WTC11 (cell line): Measurements from ENCODE around the gene IBSP.

Experiments
- CBFB ChIP-seq: sonication (generic); formaldehyde crosslinking; IDR thresholded peaks from 2 replicates; pipeline ENCODE4 v1.8.1; 2022; ENCODE audit warnings: mild to moderate bottlenecking, low read depth, missing genetic modification reagents
- FOXK1 ChIP-seq: sonication (generic); formaldehyde crosslinking; IDR thresholded peaks from 2 replicates; pipeline ENCODE4 v1.8.0; 2022; ENCODE audit warnings: mild to moderate bottlenecking, moderate library complexity, missing genetic modification reagents
- GABPB1 ChIP-seq: sonication (generic); formaldehyde crosslinking; IDR thresholded peaks from 2 replicates; pipeline ENCODE4 v1.8.1; 2023; ENCODE audit warnings: mild to moderate bottlenecking, missing genetic modification reagents
- JUN ChIP-seq: sonication (generic); formaldehyde crosslinking; IDR thresholded peaks from 2 replicates; pipeline ENCODE4 v1.8.0; 2023; ENCODE audit warnings: mild to moderate bottlenecking, missing genetic modification reagents
- MYBL2 ChIP-seq: sonication (generic); formaldehyde crosslinking; IDR thresholded peaks from 2 replicates; pipeline ENCODE4 v1.8.1; 2023; ENCODE audit warnings: mild to moderate bottlenecking, moderate library complexity, missing genetic modification reagents
- NFE2L1 ChIP-seq: sonication (generic); formaldehyde crosslinking; IDR thresholded peaks from 2 replicates; pipeline ENCODE4 v1.8.1; 2023; ENCODE audit warnings: missing genetic modification reagents
- NR3C1 ChIP-seq: sonication (generic); formaldehyde crosslinking; conservative IDR thresholded peaks from 2 replicates; pipeline ENCODE4 v1.8.1; 2023; ENCODE audit warnings: low read depth, mild to moderate bottlenecking, missing genetic modification reagents
- TEAD4 ChIP-seq: sonication (generic); formaldehyde crosslinking; IDR thresholded peaks from 2 replicates; pipeline ENCODE4 v1.8.0; 2022; ENCODE audit warnings: mild to moderate bottlenecking, missing genetic modification reagents
- TF ChIP-seq, protein P1 (sequence below): fragments of 200-600 bp; IDR thresholded peaks from 2 replicates; pipeline ENCODE4 v1.8.0; 2022; ENCODE audit warnings: antibody characterized with exemption
- TF ChIP-seq, protein P2 (sequence below): sonication (generic); formaldehyde crosslinking; IDR thresholded peaks from 2 replicates; pipeline ENCODE4 v1.8.0; 2022; ENCODE audit warnings: missing genetic modification reagents
- TF ChIP-seq, protein P3 (sequence below): sonication (generic); formaldehyde crosslinking; IDR thresholded peaks from 2 replicates; pipeline ENCODE4 v1.8.0; 2023; ENCODE audit warnings: missing genetic modification reagents, mild to moderate bottlenecking, borderline replicate concordance
- TF ChIP-seq, protein P4 (sequence below): sonication (generic); formaldehyde crosslinking; IDR thresholded peaks from 2 replicates; pipeline ENCODE4 v1.8.1; 2023; ENCODE audit warnings: mild to moderate bottlenecking, missing genetic modification reagents, moderate library complexity
- TF ChIP-seq, protein P5 (sequence below): sonication (generic); formaldehyde crosslinking; IDR thresholded peaks from 2 replicates; pipeline ENCODE4 v1.8.0; 2022; ENCODE audit warnings: mild to moderate bottlenecking, missing genetic modification reagents
- TF ChIP-seq, protein P6 (sequence below): sonication (generic); formaldehyde crosslinking; IDR thresholded peaks from 2 replicates; pipeline ENCODE4 v1.8.0; 2022; ENCODE audit warnings: mild to moderate bottlenecking, missing genetic modification reagents

DNA sequence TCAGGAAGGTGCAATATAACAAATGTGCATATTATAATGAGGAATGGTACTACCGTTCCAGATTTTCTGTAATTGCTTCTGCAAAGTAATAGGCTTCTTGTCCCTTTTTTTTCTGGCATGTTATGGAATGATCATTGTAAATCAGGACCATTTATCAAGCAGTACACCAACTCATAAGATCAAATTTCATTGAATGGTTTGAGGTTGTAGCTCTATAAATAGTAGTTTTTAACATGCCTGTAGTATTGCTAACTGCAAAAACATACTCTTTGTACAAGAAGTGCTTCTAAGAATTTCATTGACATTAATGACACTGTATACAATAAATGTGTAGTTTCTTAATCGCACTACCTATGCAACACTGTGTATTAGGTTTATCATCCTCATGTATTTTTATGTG lies 12.6 kb downstream of the IBSP start:
- TF ChIP-seq, protein P1, sequence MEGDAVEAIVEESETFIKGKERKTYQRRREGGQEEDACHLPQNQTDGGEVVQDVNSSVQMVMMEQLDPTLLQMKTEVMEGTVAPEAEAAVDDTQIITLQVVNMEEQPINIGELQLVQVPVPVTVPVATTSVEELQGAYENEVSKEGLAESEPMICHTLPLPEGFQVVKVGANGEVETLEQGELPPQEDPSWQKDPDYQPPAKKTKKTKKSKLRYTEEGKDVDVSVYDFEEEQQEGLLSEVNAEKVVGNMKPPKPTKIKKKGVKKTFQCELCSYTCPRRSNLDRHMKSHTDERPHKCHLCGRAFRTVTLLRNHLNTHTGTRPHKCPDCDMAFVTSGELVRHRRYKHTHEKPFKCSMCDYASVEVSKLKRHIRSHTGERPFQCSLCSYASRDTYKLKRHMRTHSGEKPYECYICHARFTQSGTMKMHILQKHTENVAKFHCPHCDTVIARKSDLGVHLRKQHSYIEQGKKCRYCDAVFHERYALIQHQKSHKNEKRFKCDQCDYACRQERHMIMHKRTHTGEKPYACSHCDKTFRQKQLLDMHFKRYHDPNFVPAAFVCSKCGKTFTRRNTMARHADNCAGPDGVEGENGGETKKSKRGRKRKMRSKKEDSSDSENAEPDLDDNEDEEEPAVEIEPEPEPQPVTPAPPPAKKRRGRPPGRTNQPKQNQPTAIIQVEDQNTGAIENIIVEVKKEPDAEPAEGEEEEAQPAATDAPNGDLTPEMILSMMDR, result no peak
- TF ChIP-seq, protein P2, sequence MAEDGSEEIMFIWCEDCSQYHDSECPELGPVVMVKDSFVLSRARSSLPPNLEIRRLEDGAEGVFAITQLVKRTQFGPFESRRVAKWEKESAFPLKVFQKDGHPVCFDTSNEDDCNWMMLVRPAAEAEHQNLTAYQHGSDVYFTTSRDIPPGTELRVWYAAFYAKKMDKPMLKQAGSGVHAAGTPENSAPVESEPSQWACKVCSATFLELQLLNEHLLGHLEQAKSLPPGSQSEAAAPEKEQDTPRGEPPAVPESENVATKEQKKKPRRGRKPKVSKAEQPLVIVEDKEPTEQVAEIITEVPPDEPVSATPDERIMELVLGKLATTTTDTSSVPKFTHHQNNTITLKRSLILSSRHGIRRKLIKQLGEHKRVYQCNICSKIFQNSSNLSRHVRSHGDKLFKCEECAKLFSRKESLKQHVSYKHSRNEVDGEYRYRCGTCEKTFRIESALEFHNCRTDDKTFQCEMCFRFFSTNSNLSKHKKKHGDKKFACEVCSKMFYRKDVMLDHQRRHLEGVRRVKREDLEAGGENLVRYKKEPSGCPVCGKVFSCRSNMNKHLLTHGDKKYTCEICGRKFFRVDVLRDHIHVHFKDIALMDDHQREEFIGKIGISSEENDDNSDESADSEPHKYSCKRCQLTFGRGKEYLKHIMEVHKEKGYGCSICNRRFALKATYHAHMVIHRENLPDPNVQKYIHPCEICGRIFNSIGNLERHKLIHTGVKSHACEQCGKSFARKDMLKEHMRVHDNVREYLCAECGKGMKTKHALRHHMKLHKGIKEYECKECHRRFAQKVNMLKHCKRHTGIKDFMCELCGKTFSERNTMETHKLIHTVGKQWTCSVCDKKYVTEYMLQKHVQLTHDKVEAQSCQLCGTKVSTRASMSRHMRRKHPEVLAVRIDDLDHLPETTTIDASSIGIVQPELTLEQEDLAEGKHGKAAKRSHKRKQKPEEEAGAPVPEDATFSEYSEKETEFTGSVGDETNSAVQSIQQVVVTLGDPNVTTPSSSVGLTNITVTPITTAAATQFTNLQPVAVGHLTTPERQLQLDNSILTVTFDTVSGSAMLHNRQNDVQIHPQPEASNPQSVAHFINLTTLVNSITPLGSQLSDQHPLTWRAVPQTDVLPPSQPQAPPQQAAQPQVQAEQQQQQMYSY (CRISPR knock-in tag), result no peak
- TF ChIP-seq, protein P3, sequence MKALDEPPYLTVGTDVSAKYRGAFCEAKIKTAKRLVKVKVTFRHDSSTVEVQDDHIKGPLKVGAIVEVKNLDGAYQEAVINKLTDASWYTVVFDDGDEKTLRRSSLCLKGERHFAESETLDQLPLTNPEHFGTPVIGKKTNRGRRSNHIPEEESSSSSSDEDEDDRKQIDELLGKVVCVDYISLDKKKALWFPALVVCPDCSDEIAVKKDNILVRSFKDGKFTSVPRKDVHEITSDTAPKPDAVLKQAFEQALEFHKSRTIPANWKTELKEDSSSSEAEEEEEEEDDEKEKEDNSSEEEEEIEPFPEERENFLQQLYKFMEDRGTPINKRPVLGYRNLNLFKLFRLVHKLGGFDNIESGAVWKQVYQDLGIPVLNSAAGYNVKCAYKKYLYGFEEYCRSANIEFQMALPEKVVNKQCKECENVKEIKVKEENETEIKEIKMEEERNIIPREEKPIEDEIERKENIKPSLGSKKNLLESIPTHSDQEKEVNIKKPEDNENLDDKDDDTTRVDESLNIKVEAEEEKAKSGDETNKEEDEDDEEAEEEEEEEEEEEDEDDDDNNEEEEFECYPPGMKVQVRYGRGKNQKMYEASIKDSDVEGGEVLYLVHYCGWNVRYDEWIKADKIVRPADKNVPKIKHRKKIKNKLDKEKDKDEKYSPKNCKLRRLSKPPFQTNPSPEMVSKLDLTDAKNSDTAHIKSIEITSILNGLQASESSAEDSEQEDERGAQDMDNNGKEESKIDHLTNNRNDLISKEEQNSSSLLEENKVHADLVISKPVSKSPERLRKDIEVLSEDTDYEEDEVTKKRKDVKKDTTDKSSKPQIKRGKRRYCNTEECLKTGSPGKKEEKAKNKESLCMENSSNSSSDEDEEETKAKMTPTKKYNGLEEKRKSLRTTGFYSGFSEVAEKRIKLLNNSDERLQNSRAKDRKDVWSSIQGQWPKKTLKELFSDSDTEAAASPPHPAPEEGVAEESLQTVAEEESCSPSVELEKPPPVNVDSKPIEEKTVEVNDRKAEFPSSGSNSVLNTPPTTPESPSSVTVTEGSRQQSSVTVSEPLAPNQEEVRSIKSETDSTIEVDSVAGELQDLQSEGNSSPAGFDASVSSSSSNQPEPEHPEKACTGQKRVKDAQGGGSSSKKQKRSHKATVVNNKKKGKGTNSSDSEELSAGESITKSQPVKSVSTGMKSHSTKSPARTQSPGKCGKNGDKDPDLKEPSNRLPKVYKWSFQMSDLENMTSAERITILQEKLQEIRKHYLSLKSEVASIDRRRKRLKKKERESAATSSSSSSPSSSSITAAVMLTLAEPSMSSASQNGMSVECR (CRISPR knock-in tag), result no peak
- TF ChIP-seq NFE2L1 (CRISPR knock-in tag), result no peak
- TF ChIP-seq, protein P4, sequence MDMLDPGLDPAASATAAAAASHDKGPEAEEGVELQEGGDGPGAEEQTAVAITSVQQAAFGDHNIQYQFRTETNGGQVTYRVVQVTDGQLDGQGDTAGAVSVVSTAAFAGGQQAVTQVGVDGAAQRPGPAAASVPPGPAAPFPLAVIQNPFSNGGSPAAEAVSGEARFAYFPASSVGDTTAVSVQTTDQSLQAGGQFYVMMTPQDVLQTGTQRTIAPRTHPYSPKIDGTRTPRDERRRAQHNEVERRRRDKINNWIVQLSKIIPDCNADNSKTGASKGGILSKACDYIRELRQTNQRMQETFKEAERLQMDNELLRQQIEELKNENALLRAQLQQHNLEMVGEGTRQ (CRISPR knock-in tag), result no peak
- TF ChIP-seq NR3C1 (CRISPR knock-in tag), result no peak
- TF ChIP-seq JUN (CRISPR knock-in tag), result no peak
- TF ChIP-seq CBFB (CRISPR knock-in tag), result no peak
- no peak for TF ChIP-seq MYBL2
- TF ChIP-seq, protein P5, sequence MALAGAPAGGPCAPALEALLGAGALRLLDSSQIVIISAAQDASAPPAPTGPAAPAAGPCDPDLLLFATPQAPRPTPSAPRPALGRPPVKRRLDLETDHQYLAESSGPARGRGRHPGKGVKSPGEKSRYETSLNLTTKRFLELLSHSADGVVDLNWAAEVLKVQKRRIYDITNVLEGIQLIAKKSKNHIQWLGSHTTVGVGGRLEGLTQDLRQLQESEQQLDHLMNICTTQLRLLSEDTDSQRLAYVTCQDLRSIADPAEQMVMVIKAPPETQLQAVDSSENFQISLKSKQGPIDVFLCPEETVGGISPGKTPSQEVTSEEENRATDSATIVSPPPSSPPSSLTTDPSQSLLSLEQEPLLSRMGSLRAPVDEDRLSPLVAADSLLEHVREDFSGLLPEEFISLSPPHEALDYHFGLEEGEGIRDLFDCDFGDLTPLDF (CRISPR knock-in tag), result no peak
- TF ChIP-seq, protein P6, sequence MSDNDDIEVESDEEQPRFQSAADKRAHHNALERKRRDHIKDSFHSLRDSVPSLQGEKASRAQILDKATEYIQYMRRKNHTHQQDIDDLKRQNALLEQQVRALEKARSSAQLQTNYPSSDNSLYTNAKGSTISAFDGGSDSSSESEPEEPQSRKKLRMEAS (CRISPR knock-in tag), result no peak
- TF ChIP-seq FOXK1 (CRISPR knock-in tag), result no peak
- TF ChIP-seq TEAD4 (CRISPR knock-in tag), result no peak
- no peak for TF ChIP-seq GABPB1
